IMR-90 (cell line): ENCODE measurements around the gene CGREF1. TPM values are rescaled to one million over a fixed set of nuclear protein-coding genes. Genes with fewer than 3 reads are reported as not detected.

ENCODE experiments used
- ATAC-seq: fragments of 200-7000 bp; cut with Tn5 transposase; 2 replicates; pipeline ENCODE4 v1.9.1; 2020; ENCODE audit warnings: low read depth, mild to moderate bottlenecking, moderate library complexity
- BruUV-seq: library from RNA; stranded (reverse); fragments of 400-500 nt; replicated peaks from 2 replicates; lab custom pipeline; 2021; lab: Mats Ljungman, UMichigan
- CTCF ChIA-PET: fragments of 300-600 bp; formaldehyde crosslinking; extraction: SDS; loops from one replicate; lab custom pipeline; 2021; ENCODE audit warnings: antibody characterized with exemption; lab: Yijun Ruan, JAX
- POLR2A ChIA-PET: fragments of 300-600 bp; sonication (Branson Sonifier 250); formaldehyde crosslinking; loops from one replicate; lab custom pipeline; 2022; ENCODE audit warnings: antibody characterized with exemption; ENCODE audit not compliant: unreplicated experiment; lab: Charles Lee
- DNase-seq: peaks from one replicate; pipeline ENCODE4 v3.0.0; 2013
- H2AFZ ChIP-seq: replicated peaks from 2 replicates; pipeline ENCODE3; 2013; ENCODE audit warnings: low read length, mild to moderate bottlenecking; ENCODE audit not compliant: poor library complexity
- H2AK5ac ChIP-seq: 2 replicates; pipeline ENCODE4 v1.6.1; 2013; ENCODE audit warnings: low read depth, low read length, inconsistent platforms
- H2AK9ac ChIP-seq: replicated peaks from 2 replicates; pipeline ENCODE3; 2013; ENCODE audit warnings: mild to moderate bottlenecking, low read depth, low read length, moderate library complexity; ENCODE audit not compliant: poor library complexity
- H2BK120ac ChIP-seq: 2 replicates; pipeline ENCODE4 v1.6.1; 2013; ENCODE audit warnings: low read depth, low read length, inconsistent platforms
- H2BK15ac ChIP-seq: 3 replicates; pipeline ENCODE4 v1.6.1; 2013; ENCODE audit warnings: low read depth, low read length, inconsistent platforms
- H2BK20ac ChIP-seq: 2 replicates; pipeline ENCODE4 v1.6.1; 2013; ENCODE audit warnings: low read depth, mild to moderate bottlenecking, inconsistent platforms, low read length, moderate library complexity
- H2BK5ac ChIP-seq: 2 replicates; pipeline ENCODE4 v1.6.1; 2013; ENCODE audit warnings: mild to moderate bottlenecking, low read depth, low read length, inconsistent platforms; ENCODE audit not compliant: poor library complexity, severe bottlenecking
- H3K14ac ChIP-seq: replicated peaks from 2 replicates; pipeline ENCODE4 v1.6.1; 2013; ENCODE audit warnings: low read depth, low read length, inconsistent platforms
- H3K18ac ChIP-seq: 2 replicates; pipeline ENCODE4 v1.6.1; 2013; ENCODE audit warnings: low read depth, low read length, control low read depth
- H3K23ac ChIP-seq: 2 replicates; pipeline ENCODE4 v1.6.1; 2013; ENCODE audit warnings: low read depth, low read length, inconsistent platforms
- H3K27ac ChIP-seq: 2 replicates; pipeline ENCODE4 v1.5.1; 2013; ENCODE audit warnings: mild to moderate bottlenecking, control low read depth, low read length; ENCODE audit not compliant: insufficient read depth
- H3K27me3 ChIP-seq: 2 replicates; pipeline ENCODE4 v1.6.1; 2013; ENCODE audit warnings: low read length; ENCODE audit not compliant: control insufficient read depth, insufficient read depth
- H3K36me3 ChIP-seq: 2 replicates; pipeline ENCODE4 v1.6.1; 2013; ENCODE audit warnings: low read length, mixed read lengths; ENCODE audit not compliant: control insufficient read depth, insufficient read depth
- H3K4ac ChIP-seq: 2 replicates; pipeline ENCODE4 v1.6.1; 2013; ENCODE audit warnings: low read depth, low read length, inconsistent platforms
- H3K4me1 ChIP-seq: 2 replicates; pipeline ENCODE4 v1.6.1; 2013; ENCODE audit warnings: low read length, mixed read lengths; ENCODE audit not compliant: control insufficient read depth, insufficient read depth
- H3K4me2 ChIP-seq: 2 replicates; pipeline ENCODE4 v1.6.1; 2013; ENCODE audit warnings: low read depth, mild to moderate bottlenecking, control low read depth, low read length, moderate library complexity
- H3K4me3 ChIP-seq: 2 replicates; pipeline ENCODE4 v1.5.1; 2013; ENCODE audit warnings: low read depth, mild to moderate bottlenecking, control low read depth, low read length, moderate library complexity; ENCODE audit not compliant: insufficient read depth
- H3K56ac ChIP-seq: 2 replicates; pipeline ENCODE4 v1.6.1; 2013; ENCODE audit warnings: low read length, inconsistent platforms; ENCODE audit not compliant: insufficient read depth; ENCODE audit errors: extremely low read depth
- H3K79me1 ChIP-seq, 2 experiments: 2 replicates each; pipeline ENCODE4 v1.6.1; 2013; ENCODE audit warnings: low read length in 2 of 2, inconsistent platforms in 1 of 2, low read depth in 1 of 2
- H3K9ac ChIP-seq: 2 replicates; pipeline ENCODE4 v1.6.1; 2013; ENCODE audit warnings: low read depth, low read length, control low read depth
- H3K9me1 ChIP-seq: 2 replicates; pipeline ENCODE4 v1.6.1; 2013; ENCODE audit warnings: low read length, inconsistent platforms; ENCODE audit not compliant: insufficient read depth
- H3K9me3 ChIP-seq: 2 replicates; pipeline ENCODE4 v1.6.1; 2013; ENCODE audit warnings: low read length; ENCODE audit not compliant: control insufficient read depth, insufficient read depth
- H4K20me1 ChIP-seq: 2 replicates; pipeline ENCODE4 v1.6.1; 2013; ENCODE audit warnings: low read length, inconsistent platforms; ENCODE audit not compliant: insufficient read depth
- H4K5ac ChIP-seq: 2 replicates; pipeline ENCODE4 v1.6.1; 2013; ENCODE audit warnings: mild to moderate bottlenecking, low read depth, low read length, control low read depth
- H4K8ac ChIP-seq, 2 experiments: 2 replicates each; pipeline ENCODE4 v1.6.1; 2013; ENCODE audit warnings: low read depth in 2 of 2, low read length in 2 of 2, control low read depth in 1 of 2, inconsistent platforms in 1 of 2
- H4K91ac ChIP-seq: 2 replicates; pipeline ENCODE4 v1.6.1; 2013; ENCODE audit warnings: low read depth, low read length, inconsistent platforms; ENCODE audit not compliant: insufficient read depth
- CEBPB ChIP-seq: IDR thresholded peaks from 2 replicates; pipeline ENCODE4 v1.6.1; 2012; ENCODE audit warnings: low read depth, low read length, improper control_type of control experiment
- CTCF ChIP-seq: conservative IDR thresholded peaks from 2 replicates; pipeline ENCODE4 v1.5.1; 2012; ENCODE audit warnings: mild to moderate bottlenecking, low read depth, low read length, improper control_type of control experiment
- ELK1 ChIP-seq: fragments of 150-350 bp; IDR thresholded peaks from 2 replicates; pipeline ENCODE4 v1.6.1; 2016; ENCODE audit warnings: low read depth, mild to moderate bottlenecking, low read length, moderate library complexity, borderline replicate concordance
- FOS ChIP-seq: fragments of 150-350 bp; IDR thresholded peaks from 2 replicates; pipeline ENCODE4 v1.6.1; 2016; ENCODE audit warnings: low read depth, low read length
- MAFK ChIP-seq: IDR thresholded peaks from 2 replicates; pipeline ENCODE4 v1.6.1; 2012; ENCODE audit warnings: low read depth, low read length, improper control_type of control experiment
- MXI1 ChIP-seq: IDR thresholded peaks from 2 replicates; pipeline ENCODE4 v1.6.1; 2012; ENCODE audit warnings: low read depth, mild to moderate bottlenecking, low read length, moderate library complexity, borderline replicate concordance
- NFE2L2 ChIP-seq: fragments of 150-350 bp; IDR thresholded peaks from 2 replicates; pipeline ENCODE4 v1.6.1; 2016; ENCODE audit warnings: low read depth, mild to moderate bottlenecking, low read length
- POLR2A ChIP-seq: IDR thresholded peaks from 2 replicates; pipeline ENCODE4 v1.6.1; 2012; ENCODE audit warnings: mild to moderate bottlenecking, low read depth, low read length
- RAD21 ChIP-seq: IDR thresholded peaks from 2 replicates; pipeline ENCODE4 v1.6.1; 2012; ENCODE audit warnings: low read length, improper control_type of control experiment
- RCOR1 ChIP-seq: IDR thresholded peaks from 2 replicates; pipeline ENCODE4 v1.6.1; 2012; ENCODE audit warnings: mild to moderate bottlenecking, low read length, improper control_type of control experiment; ENCODE audit not compliant: insufficient replicate concordance
- SMC3 ChIP-seq: fragments of 150-350 bp; IDR thresholded peaks from 2 replicates; pipeline ENCODE4 v1.6.1; 2016; ENCODE audit warnings: low read depth, mild to moderate bottlenecking, antibody characterized with exemption, low read length, moderate library complexity
- USF2 ChIP-seq: fragments of 150-350 bp; IDR thresholded peaks from 2 replicates; pipeline ENCODE4 v1.6.1; 2017; ENCODE audit warnings: mild to moderate bottlenecking, antibody characterized with exemption, low read length, low read depth
- WGBS, 2 experiments: methylation state at CpG; one replicate each; pipeline versions ENCODE4 v1.1.5 to v1.1.7; 2013; ENCODE audit warnings: missing lambda C conversion rate in 2 of 2; ENCODE audit not compliant: insufficient read length in 1 of 2; ENCODE audit errors: extremely low coverage in 2 of 2; 5-methylcytosine and 5-hydroxymethylcytosine counted together
- dilution Hi-C: fragments of 300-500 bp; cut with HindIII; formaldehyde crosslinking; loops from one replicate; pipeline ENCODE4 v1.14.3; 2018; ENCODE audit warnings: low sequenced_read_pairs; ENCODE audit not compliant: unreplicated experiment
- in situ Hi-C: fragments of 300-500 bp; cut with MboI; formaldehyde crosslinking; loops from 3 replicates; pipeline ENCODE4 v1.14.3; 2019; ENCODE audit warnings: low sequenced_read_pairs, inconsistent platforms, mixed read lengths
- intact Hi-C: fragments of 100-400 bp; cut with micrococcal nuclease; formaldehyde crosslinking; loops from 2 replicates; pipeline ENCODE4 v1.10.0; 2022
- polyA plus RNA-seq, 3 experiments: library from polyadenylated mRNA; depleted of rRNA; stranded (reverse); fragments of >200 nt; gene quantifications; 2 replicates each; pipeline ENCODE4 v1.2.3, GENCODE V29; 2012; ENCODE audit warnings: low replicate concordance in 1 of 3
- total RNA-seq: library from RNA; depleted of rRNA; stranded (reverse); fragments of >200 nt; gene quantifications from 2 replicates; pipeline ENCODE4 v1.2.3, GENCODE V29; 2012

CGREF1 gene
- total and polyA plus RNA-seq, 2 of the 4 experiments (the other 2 are of a cell fraction), result 0.54 to 1.3 TPM

- Histone ChIP-seq H3K4me3 (no peak overlapping the region), H2AFZ (no peak overlapping the region), H3K36me3 (no peaks in the 10 kb centered on the region), H3K4me1 (no peaks in the 10 kb centered on the region), H4K5ac (no peak overlapping the region), H2AK5ac (no peak overlapping the region), H3K56ac (no peak overlapping the region), H4K91ac (no peak overlapping the region), H3K23ac (no peak overlapping the region), H3K9me1 (no peaks in the 10 kb centered on the region), H3K9ac (no peak overlapping the region), H2BK20ac (no peak overlapping the region), H4K8ac (no peak overlapping the region), H3K27ac (no peak overlapping the region), H3K18ac (no peak overlapping the region), H3K4ac (no peak overlapping the region), H2AK9ac (no peak overlapping the region), H2BK5ac (no peak overlapping the region), H3K27me3 (peaks cover 28% of the 10 kb centered on the region), H3K4me2 (no peak overlapping the region), H2BK15ac (no peak overlapping the region), H3K79me1 (no peaks in the 10 kb centered on the region), H3K9me3 (no peaks in the 10 kb centered on the region), H2BK120ac (no peak overlapping the region), H4K20me1 (no peaks in the 10 kb centered on the region), H3K14ac (no peak overlapping the region)
- DNase-seq (no peak), ATAC-seq (no peak)
- dilution Hi-C loops (no loop called here), in situ Hi-C loops (no loop called here), intact Hi-C loops (no loop called here)
- POLR2A ChIA-PET, result no interaction called here
- CTCF ChIA-PET, result no interaction called here
- no TSS peak for BruUV-seq
- TF ChIP-seq CTCF (no peak), SMC3 (no peak), RAD21 (no peak), RCOR1 (no peak), ELK1 (no peak), USF2 (no peak), POLR2A (no peak), FOS (no peak), MAFK (no peak), NFE2L2 (no peak), MXI1 (no peak), CEBPB (no peak)
- WGBS, 2 experiments, result 33% methylated on average over 1 of the region's 8 CpGs; no CpG with 5 or more reads in 1 of the 2 experiments
These were observed 46.2 kb upstream of the CGREF1 start for GRCh38 chr2:27164960-27165763.
